Endothelial cell of umbilical vein (primary cell): ENCODE data around the gene DOCK1. TPM values are rescaled to one million over a fixed set of nuclear protein-coding genes. Genes with fewer than 3 reads are reported as not detected.

Experiments used
- BruUV-seq: library from RNA; stranded (reverse); fragments of 400-500 nt; replicated peaks from 2 replicates; lab custom pipeline; 2021; lab: Mats Ljungman, UMichigan
- CTCF ChIA-PET: fragments of 300-600, 350-600 bp; sonication (Branson Sonifier 250); formaldehyde crosslinking; loops from one replicate; lab custom pipeline; 2021; ENCODE audit warnings: antibody characterized with exemption, inconsistent platforms; lab: Charles Lee
- POLR2A ChIA-PET: fragments of 300-600, 350-600 bp; sonication (Branson Sonifier 250); formaldehyde crosslinking; loops from one replicate; lab custom pipeline; 2021; ENCODE audit warnings: antibody characterized with exemption, inconsistent platforms; lab: Charles Lee
- DNase-seq: peaks from one replicate; pipeline ENCODE4 v3.0.0-alpha.2; 2011; ENCODE audit warnings: low read depth, low spot score
- FAIRE-seq: peaks from 2 replicates; lab custom pipeline; 2011; peaks lifted over from hg19 to GRCh38; lab: Jason Lieb, UNC
- H2AFZ ChIP-seq: 2 replicates; pipeline ENCODE4 v1.6.0; 2012; ENCODE audit warnings: low read depth, low read length, control low read depth, inconsistent platforms
- H3K27ac ChIP-seq: 2 replicates; pipeline ENCODE4 v1.5.1; 2011; ENCODE audit warnings: low read depth, mild to moderate bottlenecking, control low read depth, low read length, moderate library complexity; ENCODE audit not compliant: insufficient read depth
- H3K27me3 ChIP-seq, 2 experiments: 2 replicates each; pipeline versions ENCODE4 v1.6.0 to v1.6.1; 2011; ENCODE audit warnings: low read length in 2 of 2, mixed read lengths in 1 of 2; ENCODE audit not compliant: control insufficient read depth in 2 of 2, insufficient read depth in 2 of 2
- H3K36me3 ChIP-seq, 2 experiments: 2 replicates in 1 of 2; 3 replicates in 1 of 2; pipeline ENCODE4 v1.5.1; 2011; ENCODE audit warnings: low read length in 2 of 2, mild to moderate bottlenecking in 1 of 2, moderate library complexity in 1 of 2; ENCODE audit not compliant: control insufficient read depth in 2 of 2, insufficient read depth in 2 of 2; ENCODE audit errors: extremely low read depth in 1 of 2
- H3K4me1 ChIP-seq: 3 replicates; pipeline ENCODE4 v1.5.1; 2011; ENCODE audit warnings: mild to moderate bottlenecking, low read length; ENCODE audit not compliant: control insufficient read depth, insufficient read depth; ENCODE audit errors: extremely low read depth
- H3K4me2 ChIP-seq: 2 replicates; pipeline ENCODE4 v1.6.1; 2011; ENCODE audit warnings: low read length, control low read depth, mixed read lengths; ENCODE audit not compliant: insufficient read depth
- H3K4me3 ChIP-seq, 3 experiments: fragments of 200-600 bp in 1 of 3; sonication (generic), shearing (Covaris generic) in 1 of 3; replicated peaks in 1 of 3; 2 replicates each; pipeline ENCODE4 v1.5.1; 2011 to 2016; ENCODE audit warnings: control low read depth in 3 of 3, low read length in 3 of 3, mild to moderate bottlenecking in 2 of 3, inconsistent platforms in 1 of 3, low read depth in 1 of 3, moderate library complexity in 1 of 3; ENCODE audit not compliant: insufficient read depth in 1 of 3
- H3K79me2 ChIP-seq: 2 replicates; pipeline ENCODE4 v1.6.0; 2012; ENCODE audit warnings: low read length, inconsistent platforms; ENCODE audit not compliant: control insufficient read depth, insufficient read depth
- H3K9ac ChIP-seq: replicated peaks from 2 replicates; pipeline ENCODE3; 2011; ENCODE audit warnings: low read length, control low read depth; ENCODE audit not compliant: insufficient read depth; ENCODE audit errors: extremely low read depth
- H3K9me1 ChIP-seq: replicated peaks from 3 replicates; pipeline ENCODE4 v1.6.0; 2011; ENCODE audit warnings: mild to moderate bottlenecking, low read length; ENCODE audit not compliant: control insufficient read depth, insufficient read depth; ENCODE audit errors: extremely low read depth
- H3K9me3 ChIP-seq: replicated peaks from 2 replicates; pipeline ENCODE4 v1.5.1; 2012; ENCODE audit warnings: low read length, inconsistent platforms; ENCODE audit not compliant: control insufficient read depth, insufficient read depth
- H4K20me1 ChIP-seq: replicated peaks from 2 replicates; pipeline ENCODE3; 2011; ENCODE audit warnings: mild to moderate bottlenecking, low read length; ENCODE audit not compliant: control insufficient read depth, insufficient read depth; ENCODE audit errors: extremely low read depth
- CTCF ChIP-seq, 2 donors: IDR thresholded peaks; 1 replicate in 1 of 2; 2 replicates in 1 of 2; pipeline ENCODE4 v1.5.1; 2011; ENCODE audit warnings: low read length in 2 of 2, mild to moderate bottlenecking in 2 of 2, moderate library complexity in 2 of 2, control low read depth in 1 of 2, inconsistent platforms in 1 of 2, low read depth in 1 of 2; ENCODE audit not compliant: insufficient read depth in 1 of 2; ENCODE audit errors: extremely low read depth in 1 of 2
- EZH2 ChIP-seq: IDR thresholded peaks from 2 replicates; pipeline ENCODE4 v1.6.1; 2012; ENCODE audit warnings: borderline replicate concordance, low read depth, mild to moderate bottlenecking, moderate library complexity, low read length, inconsistent platforms; ENCODE audit not compliant: severe bottlenecking
- FOS ChIP-seq: IDR thresholded peaks from 2 replicates; pipeline ENCODE4 v1.6.1; 2011; ENCODE audit warnings: mild to moderate bottlenecking, low read length, moderate library complexity, borderline replicate concordance; ENCODE audit not compliant: insufficient read depth
- GATA2 ChIP-seq: IDR thresholded peaks from 2 replicates; pipeline ENCODE4 v1.7.0; 2011; ENCODE audit warnings: low read depth, mild to moderate bottlenecking, moderate library complexity, mixed read lengths, low read length; ENCODE audit not compliant: insufficient read length, insufficient read depth
- JUN ChIP-seq: IDR thresholded peaks from 2 replicates; pipeline ENCODE4 v1.6.1; 2011; ENCODE audit warnings: borderline replicate concordance, low read depth; ENCODE audit not compliant: insufficient read length, insufficient read depth
- MYC ChIP-seq: IDR thresholded peaks from one replicate; pipeline ENCODE4 v1.6.1; 2011; ENCODE audit warnings: mild to moderate bottlenecking, low read depth, low read length
- POLR2AphosphoS5 ChIP-seq: IDR thresholded peaks from 2 replicates; pipeline ENCODE4 v1.6.1; 2012; ENCODE audit warnings: low read depth, mild to moderate bottlenecking, control low read depth, low read length, moderate library complexity; ENCODE audit not compliant: insufficient read depth
- dilution Hi-C: fragments of 300-500 bp; cut with MboI; formaldehyde crosslinking; loops from one replicate; pipeline ENCODE4 v1.15.0; 2019; ENCODE audit warnings: low sequenced_read_pairs; ENCODE audit not compliant: extremely low pct_ligation_motif_present
- intact Hi-C: fragments of 100-400 bp; cut with micrococcal nuclease; formaldehyde crosslinking; loops from one replicate; pipeline ENCODE4 v1.10.0; 2022
- polyA plus RNA-seq, 4 experiments: library from polyadenylated mRNA; depleted of rRNA in 3 of 4; stranded (reverse) in 3 of 4; unstranded in 1 of 4; fragments of >200 nt; gene quantifications; 2 replicates each; pipeline versions ENCODE4 v1.2.1 to v1.2.3, GENCODE V29; 2011 to 2012; ENCODE audit warnings: missing spikeins in 1 of 4
- total RNA-seq: library from RNA; stranded (reverse); gene quantifications from 2 replicates; pipeline ENCODE4 v1.2.3, GENCODE V29; 2021

DOCK1 gene
- total and polyA plus RNA-seq, 2 donors (not counting 3 experiments of a cell fraction or from before 2014, with no cell fraction given): 22.5 to 83.1 TPM

DNA sequence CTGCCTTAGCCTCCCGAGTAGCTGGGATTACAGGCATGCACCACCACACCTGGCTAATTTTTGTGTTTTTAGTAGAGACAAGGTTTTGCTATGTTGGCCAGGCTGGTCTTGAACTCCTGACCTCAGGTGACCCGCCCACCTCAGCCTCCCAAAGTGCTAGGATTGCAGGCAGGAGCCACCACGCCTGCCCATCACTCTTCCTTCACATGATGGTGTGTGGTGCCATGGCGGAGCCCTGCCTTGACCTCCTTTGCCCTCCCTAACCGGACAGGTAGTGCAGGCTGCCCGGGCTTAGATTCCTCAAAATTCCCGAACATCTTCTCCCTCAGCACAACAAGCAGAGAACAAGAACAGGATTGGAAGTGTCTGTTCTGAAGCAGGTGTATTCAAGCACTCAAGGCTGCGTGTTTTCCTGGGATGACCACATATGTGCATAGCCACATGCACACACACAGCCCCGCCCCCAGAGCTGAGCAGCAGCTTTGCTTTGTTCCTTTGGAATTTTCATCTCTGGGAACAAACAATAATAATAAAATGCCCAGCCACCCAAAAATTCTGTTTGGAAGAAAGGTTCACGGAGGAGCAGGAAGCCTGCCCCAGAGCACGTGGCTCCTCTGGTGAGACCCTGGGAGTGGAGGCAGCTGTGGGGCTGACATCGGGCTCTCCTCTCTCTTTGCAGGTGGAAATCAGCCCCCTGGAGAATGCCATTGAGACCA is 512.6 kb downstream of the DOCK1 start:
- H3K4me1 ChIP-seq: no peaks in the 10 kb centered on the region
- no peaks in the 10 kb centered on the region for H3K79me2 ChIP-seq
- no peak for TF ChIP-seq CTCF (IDR thresholded peaks at IDR 0.05; ENCODE audit: extremely low read depth in 1 of 2, insufficient read depth in 1 of 2, low read depth in 1 of 2, low read length in 2 of 2)
- TF ChIP-seq EZH2: no peak
- no peak for TF ChIP-seq GATA2
- no peaks in the 10 kb centered on the region for H3K9me1 ChIP-seq
- H3K9me3 ChIP-seq: no peaks in the 10 kb centered on the region
- H3K36me3 ChIP-seq: peaks cover 0 to 19% of the 10 kb centered on the region in 2 experiments
- H3K4me2 ChIP-seq: no peak overlapping the region
- no peak overlapping the region for H3K9ac ChIP-seq
- ChIA-PET CTCF (no interaction called here), POLR2A (no interaction called here)
- no peak overlapping the region for H3K27ac ChIP-seq
- H3K27me3 ChIP-seq: no peaks in the 10 kb centered on the region
- no peak for DNase-seq
- H3K4me3 ChIP-seq: no peak overlapping the region
- BruUV-seq: no TSS peak
- intact Hi-C loops (no loop called here), dilution Hi-C loops (no loop called here)
- no peak overlapping the region for H2AFZ ChIP-seq
- no peaks in the 10 kb centered on the region for H4K20me1 ChIP-seq
- no peak for FAIRE-seq

DNA sequence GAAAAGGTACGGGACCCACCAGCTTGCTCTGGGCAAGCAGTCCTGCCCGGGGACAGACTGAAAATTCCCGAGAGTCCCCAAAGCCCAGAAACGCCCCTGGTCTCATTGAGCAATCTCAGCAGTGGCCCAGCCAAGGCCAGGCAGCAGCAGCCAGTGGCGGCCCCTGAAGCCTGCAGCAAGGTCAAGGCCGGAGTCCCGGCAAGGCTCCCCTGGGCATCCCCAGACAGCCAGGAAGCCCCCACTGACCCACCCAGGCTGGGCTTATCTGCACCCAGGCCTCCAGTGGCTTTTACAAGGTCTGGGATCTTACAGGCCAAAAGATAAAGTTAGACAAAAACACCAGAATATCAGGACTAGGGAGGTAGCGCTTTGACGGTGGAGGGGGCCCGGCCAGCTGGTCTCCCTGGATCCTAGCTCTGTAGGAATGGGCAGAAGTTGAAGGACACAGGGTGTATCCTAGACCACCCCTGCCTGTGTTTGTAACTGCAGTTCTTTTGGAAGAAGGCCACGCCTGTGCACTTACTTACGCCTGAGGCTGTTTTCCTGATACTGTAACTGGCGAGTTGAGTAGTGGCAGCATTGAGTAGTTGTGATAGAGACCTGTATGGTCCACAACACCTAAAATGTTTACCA is 513.4 kb downstream of the DOCK1 start:
- TF ChIP-seq JUN (no peak), EZH2 (no peak), GATA2 (no peak), MYC (no peak), POLR2AphosphoS5 (no peak), FOS (no peak)
- Histone ChIP-seq H3K27ac (no peak overlapping the region), H4K20me1 (no peaks in the 10 kb centered on the region), H3K27me3 (no peaks in the 10 kb centered on the region), H3K9me3 (no peaks in the 10 kb centered on the region), H3K4me1 (no peaks in the 10 kb centered on the region), H2AFZ (no peak overlapping the region), H3K79me2 (no peaks in the 10 kb centered on the region), H3K4me2 (no peak overlapping the region), H3K36me3 (peaks cover 0 to 24% of the 10 kb centered on the region in 2 experiments), H3K9ac (no peak overlapping the region), H3K4me3 (no peak overlapping the region), H3K9me1 (no peaks in the 10 kb centered on the region)
- BruUV-seq: no TSS peak
- dilution Hi-C loops: no loop called here
- intact Hi-C loops: no loop called here
- POLR2A ChIA-PET: no interaction called here
- CTCF ChIA-PET: no interaction called here
- FAIRE-seq: no peak
- no peak for DNase-seq
